K562 (cell line): ENCODE data around the gene UGT1A9. TPM values are rescaled to one million over a fixed set of nuclear protein-coding genes. Genes with fewer than 3 reads are reported as not detected.
"Not testable (repeated sequence)": the region's sequence is repeated elsewhere in the genome, so short reads cannot be mapped to it uniquely, and the experiment has no call there.

Experiments used
- ATAC-seq: fragments of 200-7000 bp; cut with Tn5 transposase; 3 replicates; pipeline ENCODE4 v1.9.1; 2020; ENCODE audit warnings: moderate library complexity
- BruUV-seq: library from RNA; stranded (reverse); fragments of 400-500 nt; replicated peaks from 2 replicates; lab custom pipeline; 2021; lab: Mats Ljungman, UMichigan
- CTCF ChIA-PET: fragments of 300-600 bp; formaldehyde crosslinking; extraction: SDS; loops from one replicate; lab custom pipeline; 2021; ENCODE audit warnings: low intra/inter-chr PET ratio; lab: Yijun Ruan, JAX
- POLR2A ChIA-PET: fragments of 300-600, 350-650 bp; sonication (Branson Sonifier 250); formaldehyde crosslinking; extraction: SDS; loops from one replicate; lab custom pipeline; 2021; ENCODE audit warnings: antibody characterized with exemption, inconsistent platforms; lab: Yijun Ruan, JAX
- DNase-seq, 4 experiments: peaks; one replicate each; pipeline versions ENCODE4 v3.0.0 to v3.0.0-alpha.2; 2011 to 2018; ENCODE audit warnings: low spot score in 3 of 4, mixed read lengths in 3 of 4; ENCODE audit errors: extremely low read depth in 1 of 4
- FAIRE-seq: peaks from 2 replicates; lab custom pipeline; 2011; peaks lifted over from hg19 to GRCh38; lab: Jason Lieb, UNC
- H2AFZ ChIP-seq: 2 replicates; pipeline ENCODE4 v1.6.0; 2011; ENCODE audit warnings: low read depth, low read length, control low read depth, inconsistent platforms
- H3K27ac ChIP-seq: fragments of 200-600 bp; 3 replicates; pipeline ENCODE4 v1.8.0; 2011; ENCODE audit warnings: low read depth, mild to moderate bottlenecking, control low read depth, inconsistent platforms, low read length, moderate library complexity, mixed read lengths; ENCODE audit errors: extremely low read depth
- H3K27me3 ChIP-seq, 2 experiments: fragments of 300-600 bp in 1 of 2; 2 replicates in 1 of 2; 3 replicates in 1 of 2; pipeline versions ENCODE4 v1.6.0 to v1.8.0; 2011; ENCODE audit warnings: inconsistent platforms in 2 of 2, low read length in 2 of 2, mild to moderate bottlenecking in 1 of 2, mixed read lengths in 1 of 2, moderate library complexity in 1 of 2; ENCODE audit not compliant: control insufficient read depth in 2 of 2, insufficient read depth in 2 of 2
- H3K36me3 ChIP-seq: fragments of 300-600 bp; 3 replicates; pipeline ENCODE4 v1.8.0; 2011; ENCODE audit warnings: mild to moderate bottlenecking, low read length, inconsistent platforms; ENCODE audit not compliant: control insufficient read depth, insufficient read depth
- H3K4me1 ChIP-seq, 2 experiments: fragments of 200-600 bp in 1 of 2; replicated peaks in 1 of 2; 2 replicates in 1 of 2; 3 replicates in 1 of 2; pipeline versions ENCODE4 v1.5.1 to v1.8.0; 2011; ENCODE audit warnings: inconsistent platforms in 2 of 2, low read length in 2 of 2, mild to moderate bottlenecking in 1 of 2, mixed read lengths in 1 of 2, moderate library complexity in 1 of 2; ENCODE audit not compliant: control insufficient read depth in 2 of 2, insufficient read depth in 2 of 2
- H3K4me2 ChIP-seq: 2 replicates; pipeline ENCODE4 v1.6.1; 2011; ENCODE audit warnings: low read length, control low read depth, inconsistent platforms, mixed read lengths; ENCODE audit not compliant: insufficient read depth
- H3K4me3 ChIP-seq: fragments of 200-600 bp; sonication (generic), shearing (Covaris generic); 2 replicates; pipeline ENCODE4 v1.5.1; 2016; ENCODE audit warnings: control low read depth, inconsistent platforms
- H3K79me2 ChIP-seq: fragments of 200-600 bp; 3 replicates; pipeline ENCODE4 v1.8.0; 2011; ENCODE audit warnings: low read length, inconsistent platforms; ENCODE audit not compliant: control insufficient read depth, insufficient read depth
- H3K9ac ChIP-seq, 2 experiments: 2 replicates each; pipeline versions ENCODE4 v1.6.0 to v1.6.1; 2011; ENCODE audit warnings: low read depth in 2 of 2, low read length in 2 of 2, control low read depth in 1 of 2, inconsistent platforms in 1 of 2, mild to moderate bottlenecking in 1 of 2, mixed read lengths in 1 of 2; ENCODE audit not compliant: insufficient read depth in 1 of 2
- H3K9me1 ChIP-seq: one replicate; pipeline ENCODE4 v1.6.0; 2011; ENCODE audit warnings: inconsistent platforms, mild to moderate bottlenecking, low read length, moderate library complexity; ENCODE audit not compliant: control insufficient read depth, insufficient read depth
- H3K9me3 ChIP-seq: replicated peaks from 2 replicates; pipeline ENCODE4 v1.5.1; 2011; ENCODE audit warnings: low read depth, low read length, inconsistent platforms; ENCODE audit not compliant: control insufficient read depth, insufficient read depth
- H4K20me1 ChIP-seq: replicated peaks from 2 replicates; pipeline ENCODE4 v1.6.1; 2011; ENCODE audit warnings: low read length, inconsistent platforms, mixed read lengths; ENCODE audit not compliant: control insufficient read depth, insufficient read depth
- WGBS: fragments of 100-300 bp; shearing (Covaris generic); methylation state at CpG from one replicate; pipeline ENCODE4 v1.1.6; 2016; ENCODE audit warnings: low coverage, mixed read lengths; ENCODE audit not compliant: insufficient coverage; ENCODE audit errors: missing lambda C conversion rate; 5-methylcytosine and 5-hydroxymethylcytosine counted together
- in situ Hi-C: fragments of 300-500 bp; cut with MboI; formaldehyde crosslinking; loops from 4 replicates; pipeline ENCODE4 v1.15.0; 2018; ENCODE audit warnings: inconsistent platforms, mixed read lengths
- intact Hi-C: fragments of 100-400 bp; cut with micrococcal nuclease; formaldehyde crosslinking; loops from 2 replicates; pipeline ENCODE4 v1.14.2; 2022
- polyA plus RNA-seq, 8 experiments: library from polyadenylated mRNA; depleted of rRNA in 4 of 8; stranded (reverse) in 5 of 8; unstranded in 3 of 8; fragments of >200 nt; fragmentation: Nextera tagmentation in 2 of 8; fragmentation: Illumina TruSeq in 1 of 8; extraction: Ambion mirVana in 2 of 8; extraction: Trizol in 1 of 8; gene quantifications; 2 replicates each; pipeline versions ENCODE4 v1.2.1 to v1.2.3, GENCODE V29; 2011 to 2014; ENCODE audit warnings: inconsistent platforms in 1 of 8, missing spikeins in 1 of 8
- total RNA-seq, 7 experiments: library from RNA; depleted of rRNA in 6 of 7; stranded (reverse); fragments of >200 nt in 6 of 7; fragmentation: Illumina TruSeq in 2 of 7; extraction: Trizol in 2 of 7; gene quantifications; 2 replicates each; pipeline versions ENCODE4 v1.2.1 to v1.2.3, GENCODE V29; 2011 to 2021; ENCODE audit warnings: low replicate concordance in 1 of 7

Gene UGT1A9
- total and polyA plus RNA-seq, 9 of the 15 experiments (the other 6 are each of a cell fraction or from before 2014, with no cell fraction given) = 0.09 TPM; not detected in 8

GRCh38 chr2:233751212-233752009 lies 79.7 kb downstream of the UGT1A9 start:
- BruUV-seq, H2AFZ ChIP-seq, H4K20me1 ChIP-seq, H3K4me3 ChIP-seq, ATAC-seq, FAIRE-seq, intact Hi-C loops, H3K4me1 ChIP-seq, H3K27me3 ChIP-seq, CTCF ChIA-PET, DNase-seq, H3K9me3 ChIP-seq, H3K79me2 ChIP-seq, H3K27ac ChIP-seq, H3K4me2 ChIP-seq, in situ Hi-C loops, H3K9ac ChIP-seq, H3K9me1 ChIP-seq, POLR2A ChIA-PET, H3K36me3 ChIP-seq: not testable (repeated sequence)
- 0% methylated on average over 2 of the region's 2 CpGs for WGBS

- in situ Hi-C loops (no loop called here), intact Hi-C loops (no loop called here)
- no peak overlapping the region for H3K4me2 ChIP-seq
- WGBS = 16% methylated on average over 17 of the region's 44 CpGs
- BruUV-seq = no TSS peak
- peak in 2 of 4 experiments; percentile 5 to 8 for DNase-seq
- peaks cover 0 to 5% of the 10 kb centered on the region in 2 experiments; a peak in 2 of 5 replicates for H3K4me1 ChIP-seq
- H4K20me1 ChIP-seq = no peaks in the 10 kb centered on the region
- ChIA-PET CTCF (no interaction called here), POLR2A (interaction anchor here (0.6 kb wide), 1 partner anchor 12 kb away, joined by 3 read pairs; no protein-coding TSS in a partner anchor)
- no peak overlapping the region for H3K27ac ChIP-seq
- FAIRE-seq = no peak
- no peak overlapping the region for H3K4me3 ChIP-seq
- ATAC-seq = peak; percentile 86
- no peaks in the 10 kb centered on the region for H3K79me2 ChIP-seq
- H2AFZ ChIP-seq = no peak overlapping the region
- no peaks in the 10 kb centered on the region for H3K9me3 ChIP-seq
- H3K36me3 ChIP-seq = no peaks in the 10 kb centered on the region
- H3K9ac ChIP-seq = no peak overlapping the region
- no peaks in the 10 kb centered on the region for H3K9me1 ChIP-seq
- peaks cover 0 to 8% of the 10 kb centered on the region in 2 experiments; a peak in 2 of 5 replicates for H3K27me3 ChIP-seq
These were observed 83.3 kb downstream of the UGT1A9 start for GRCh38 chr2:233754872-233755611.
